ENCODE results near the gene EFCAB5. TPM values are rescaled to one million over a fixed set of nuclear protein-coding genes. Genes with fewer than 3 reads are reported as not detected.

The EFCAB5 gene
- total and polyA plus RNA-seq, 10 of the 15 experiments (the other 5 are each of a cell fraction or from before 2014, with no cell fraction given) = 0.39 to 2.6 (median 1.0) TPM

- no peak for TF ChIP-seq BCLAF1 (IDR thresholded peaks at IDR 0.05)
Measured at GRCh38 chr17:29968271-29968670, 26.8 kb downstream of the EFCAB5 start (continued).

- intact Hi-C loops (cut with micrococcal nuclease; ENCODE audit: unreplicated experiment) = no loop called here
- Histone ChIP-seq H4K20me1 (ENCODE audit: control insufficient read depth, insufficient read depth) (no peaks in the 10 kb centered on the region), H3K4me3 (no peak overlapping the region), H3K36me3 (ENCODE audit: control insufficient read depth in 2 of 2, insufficient read depth in 2 of 2, low read length in 1 of 2) (no peaks in the 10 kb centered on the region), H3K9me3 (replicated peaks; ENCODE audit: control insufficient read depth, insufficient read depth, low read length) (no peaks in the 10 kb centered on the region), H2AFZ (ENCODE audit: control insufficient read depth, low read depth, low read length) (no peak overlapping the region), H3K4me2 (ENCODE audit: control insufficient read depth, insufficient read depth) (no peak overlapping the region), H3K9ac (ENCODE audit: control insufficient read depth, insufficient read depth, low read length) (no peak overlapping the region), H3K4me1 (ENCODE audit: control insufficient read depth, insufficient read depth, low read length) (no peaks in the 10 kb centered on the region), H3K79me2 (ENCODE audit: control insufficient read depth, insufficient read depth, low read length) (no peaks in the 10 kb centered on the region), H3K27me3 (replicated peaks in 1 of 2; ENCODE audit: control insufficient read depth in 2 of 2, insufficient read depth in 2 of 2, low read length in 1 of 2) (no peaks in the 10 kb centered on the region), H3K27ac (ENCODE audit: control insufficient read depth, insufficient read depth) (no peak overlapping the region)
- FAIRE-seq (no peak), DNase-seq (ENCODE audit: low read depth, low spot score) (no peak), ATAC-seq (no peak)
- in situ Hi-C loops (cut with MboI) = no loop called here
- ChIA-PET CTCF (interaction anchor here (0.7 kb wide), 1 partner anchor 132 kb away, joined by 3 read pairs; no protein-coding TSS in a partner anchor), SMC1A (ENCODE audit: uncharacterized antibody, unreplicated experiment) (no interaction called here), POLR2A (no interaction called here), RAD21 (ENCODE audit: unreplicated experiment) (no interaction called here)
- no TSS peak for BruUV-seq (replicated peaks)
- whole genome bisulfite sequencing (ENCODE audit: insufficient coverage, insufficient replicate concordance, low lambda C conversion rate, missing lambda C conversion rate) = 72% methylated on average over 12 of the region's 18 CpGs
- TF ChIP-seq YY1 (IDR thresholded peaks at IDR 0.05; ENCODE audit: low read depth, low read length) = no peak
- TF ChIP-seq POU2F2 (IDR thresholded peaks at IDR 0.05; ENCODE audit: borderline replicate concordance, low read depth, low read length) = no peak
- no peak for TF ChIP-seq ZZZ3 (IDR thresholded peaks at IDR 0.05; ENCODE audit: control insufficient read depth, insufficient read length, low read depth)
- TF ChIP-seq EGR1 (IDR thresholded peaks at IDR 0.05; ENCODE audit: borderline replicate concordance in 1 of 2, low read depth in 2 of 2, low read length in 2 of 2) = no peak
- no peak for TF ChIP-seq KDM1A (IDR thresholded peaks at IDR 0.05; ENCODE audit: borderline replicate concordance)
- no peak for TF ChIP-seq IRF3 (IDR thresholded peaks at IDR 0.05)
- no peak for TF ChIP-seq TARDBP (IDR thresholded peaks at IDR 0.05; ENCODE audit: borderline replicate concordance)
- no peak for TF ChIP-seq DPF2 (IDR thresholded peaks at IDR 0.05)
- TF ChIP-seq ATF3 (IDR thresholded peaks at IDR 0.05; ENCODE audit: borderline replicate concordance, extremely low read depth, low read depth, low read length) = no peak
- TF ChIP-seq MLLT1 (IDR thresholded peaks at IDR 0.05) = no peak
- TF ChIP-seq FOXM1 (IDR thresholded peaks at IDR 0.05; ENCODE audit: low read depth, low read length) = no peak
- TF ChIP-seq KLF5 (IDR thresholded peaks at IDR 0.05; ENCODE audit: partially characterized antibody) = no peak
- no peak for TF ChIP-seq BCL3 (IDR thresholded peaks at IDR 0.05; ENCODE audit: borderline replicate concordance, insufficient read depth, low read depth, low read length, poor library complexity, severe bottlenecking)
Measured at GRCh38 chr17:29972277-29972676, 30.8 kb downstream of the EFCAB5 start.

Data from GM12878 (cell line).